ENCODE data around the gene CACNA1C.

Gene CACNA1C

GRCh38 chr12:2247596-2247995, 194.8 kb downstream of the CACNA1C start:
- Histone ChIP-seq H3K4me3 (ENCODE audit: low read length) (peak overlapping the region; percentile 23), H3K27ac (ENCODE audit: low read depth, low read length) (peak overlapping the region; percentile 83), H3K9me3 (ENCODE audit: control insufficient read depth, insufficient read depth, low read length) (no peaks in the 10 kb centered on the region), H4K20me1 (ENCODE audit: control insufficient read depth, insufficient read depth, low read depth, low read length) (no peaks in the 10 kb centered on the region), H3K4me2 (ENCODE audit: low read length) (peak overlapping the region; percentile 72), H3K4me1 (ENCODE audit: control insufficient read depth, low read length) (peaks cover 71% of the 10 kb centered on the region), H3K36me3 (ENCODE audit: control insufficient read depth, low read length) (peaks cover 8% of the 10 kb centered on the region), H3F3A (ENCODE audit: control insufficient read depth, insufficient read depth) (peaks cover 13% of the 10 kb centered on the region), H3K79me2 (ENCODE audit: control insufficient read depth, low read length) (no peaks in the 10 kb centered on the region), H3K9me2 (replicated peaks; ENCODE audit: control insufficient read depth, low read length) (no peaks in the 10 kb centered on the region), H3K27me3 (ENCODE audit: control insufficient read depth, low read length) (no peaks in the 10 kb centered on the region)
- no peak for TF ChIP-seq EZH2phosphoT487 (IDR thresholded peaks at IDR 0.05; ENCODE audit: borderline replicate concordance, low read length)
- TF ChIP-seq CTCF (IDR thresholded peaks at IDR 0.05; ENCODE audit: low read depth, low read length, poor library complexity, severe bottlenecking): no peak

- Histone ChIP-seq H3K27me3 (ENCODE audit: control insufficient read depth, low read length) (no peaks in the 10 kb centered on the region), H3K4me1 (ENCODE audit: control insufficient read depth, low read length) (peaks cover 71% of the 10 kb centered on the region), H4K20me1 (ENCODE audit: control insufficient read depth, insufficient read depth, low read depth, low read length) (no peaks in the 10 kb centered on the region), H3K9me3 (ENCODE audit: control insufficient read depth, insufficient read depth, low read length) (no peaks in the 10 kb centered on the region), H3K4me2 (ENCODE audit: low read length) (peak overlapping the region; percentile 72), H3K27ac (ENCODE audit: low read depth, low read length) (peak overlapping the region; percentile 83), H3K79me2 (ENCODE audit: control insufficient read depth, low read length) (no peaks in the 10 kb centered on the region), H3K9me2 (replicated peaks; ENCODE audit: control insufficient read depth, low read length) (no peaks in the 10 kb centered on the region), H3K4me3 (ENCODE audit: low read length) (peak overlapping the region; percentile 59), H3K36me3 (ENCODE audit: control insufficient read depth, low read length) (peaks cover 8% of the 10 kb centered on the region), H3F3A (ENCODE audit: control insufficient read depth, insufficient read depth) (peaks cover 13% of the 10 kb centered on the region)
- TF ChIP-seq CTCF (IDR thresholded peaks at IDR 0.05; ENCODE audit: low read depth, low read length, poor library complexity, severe bottlenecking): no peak
These were observed 195.5 kb downstream of the CACNA1C start for GRCh38 chr12:2248087-2248900.

- Histone ChIP-seq H3K27ac (ENCODE audit: low read depth, low read length) (peak overlapping the region; percentile 83), H3K27me3 (ENCODE audit: control insufficient read depth, low read length) (no peaks in the 10 kb centered on the region), H3K4me2 (ENCODE audit: low read length) (peak overlapping the region; percentile 72), H4K20me1 (ENCODE audit: control insufficient read depth, insufficient read depth, low read depth, low read length) (no peaks in the 10 kb centered on the region), H3K9me3 (ENCODE audit: control insufficient read depth, insufficient read depth, low read length) (no peaks in the 10 kb centered on the region), H3K9me2 (replicated peaks; ENCODE audit: control insufficient read depth, low read length) (no peaks in the 10 kb centered on the region), H3K79me2 (ENCODE audit: control insufficient read depth, low read length) (no peaks in the 10 kb centered on the region), H3K4me1 (ENCODE audit: control insufficient read depth, low read length) (peaks cover 71% of the 10 kb centered on the region), H3K36me3 (ENCODE audit: control insufficient read depth, low read length) (peaks cover 8% of the 10 kb centered on the region), H3K4me3 (ENCODE audit: low read length) (peak overlapping the region; percentile 59), H3F3A (ENCODE audit: control insufficient read depth, insufficient read depth) (peaks cover 13% of the 10 kb centered on the region)
- TF ChIP-seq EZH2phosphoT487 (IDR thresholded peaks at IDR 0.05; ENCODE audit: borderline replicate concordance, low read length) (no peak), CTCF (IDR thresholded peaks at IDR 0.05; ENCODE audit: low read depth, low read length, poor library complexity, severe bottlenecking) (no peak)
These were observed 196.2 kb downstream of the CACNA1C start for GRCh38 chr12:2248901-2249381.

Measured in DOHH2 (cell line).